ENCODE measurements around the gene GALNT15. TPM values are rescaled to one million over a fixed set of nuclear protein-coding genes. Genes with fewer than 3 reads are reported as not detected.

GALNT15 gene
- total and polyA plus RNA-seq, 2 donors (not counting 1 experiment from before 2014, with no cell fraction given), result not detected

DNA sequence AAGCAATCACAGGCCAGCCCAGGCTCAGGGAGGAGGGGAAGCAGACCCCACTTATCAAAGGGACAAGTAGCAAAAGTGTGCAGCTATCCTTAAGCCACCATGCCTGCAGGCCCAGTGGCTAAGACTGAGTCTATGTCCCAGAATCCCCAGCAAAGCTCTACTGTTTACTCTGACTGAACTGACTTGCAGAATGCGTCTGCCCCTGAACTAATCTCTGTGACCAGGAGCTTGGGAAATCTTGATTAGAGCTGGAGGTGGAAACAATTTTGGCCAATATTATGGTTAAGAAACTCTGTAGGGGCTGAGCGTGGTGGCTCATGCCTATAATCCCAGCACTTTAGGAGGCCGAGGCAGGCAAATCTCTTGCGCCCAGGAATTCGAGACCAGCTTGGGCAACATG lies 67.7 kb downstream of the GALNT15 start:
- Mint-ChIP-seq H3K4me3 (no peak overlapping the region), H3K4me1 (peaks cover 2% of the 10 kb centered on the region), H3K9me3 (ENCODE audit: insufficient read depth) (no peaks in the 10 kb centered on the region), H3K27me3 (peaks cover under 1% of the 10 kb centered on the region), H3K27ac (no peak overlapping the region)
- 100% methylated on average over 1 of the region's 5 CpGs for WGBS (ENCODE audit: insufficient coverage)
- no peak for DNase-seq
- Histone ChIP-seq H3K4me3 (ENCODE audit: control extremely low read depth in 1 of 5, extremely low read depth in 1 of 5, insufficient read depth in 1 of 5, low read depth in 2 of 5, low read length in 4 of 5) (no peak overlapping the region), H3K9me3 (ENCODE audit: control extremely low read depth in 1 of 3, control insufficient read depth in 2 of 3, insufficient read depth in 1 of 3, low read length in 2 of 3) (no peaks in the 10 kb centered on the region), H3K4me1 (ENCODE audit: control insufficient read depth in 2 of 2, insufficient read depth in 2 of 2, low read length in 2 of 2) (peaks cover 0 to 2% of the 10 kb centered on the region in 2 donors), H3K27ac (ENCODE audit: low read length in 2 of 2) (no peak overlapping the region), H3K36me3 (replicated peaks in 1 of 2; ENCODE audit: control extremely low read depth in 1 of 2, control insufficient read depth in 1 of 2, extremely low read depth in 1 of 2, insufficient read depth in 2 of 2, low read length in 1 of 2) (no peaks in the 10 kb centered on the region), H2AFZ (ENCODE audit: insufficient read depth, low read depth, low read length, poor library complexity, severe bottlenecking) (no peak overlapping the region), H3K9ac (ENCODE audit: low read length) (no peak overlapping the region), H3K4me2 (replicated peaks; ENCODE audit: low read depth, low read length, poor library complexity, severe bottlenecking) (no peak overlapping the region), H3K79me2 (ENCODE audit: control insufficient read depth, insufficient read depth, low read length) (no peaks in the 10 kb centered on the region), H4K20me1 (ENCODE audit: control insufficient read depth, insufficient read depth, low read length, poor library complexity, severe bottlenecking) (no peaks in the 10 kb centered on the region), H3K27me3 (replicated peaks in 1 of 4; ENCODE audit: control extremely low read depth in 1 of 4, control insufficient read depth in 3 of 4, insufficient read depth in 4 of 4, low read length in 3 of 4) (no peaks in the 10 kb centered on the region)
- ChIA-PET POLR2A (no interaction called here), CTCF (interaction anchor here (1.9 kb wide), 1 partner anchor 193 kb away, joined by 6 read pairs; no protein-coding TSS in a partner anchor)
- ATAC-seq (ENCODE audit: low read depth), result no peak
- intact Hi-C loops (cut with micrococcal nuclease), result no loop called here
- TF ChIP-seq EZH2 (IDR thresholded peaks at IDR 0.05; ENCODE audit: borderline replicate concordance, insufficient read depth, low read depth, low read length, poor library complexity, severe bottlenecking) (no peak), CTCF (IDR thresholded peaks at IDR 0.05) (no peak)

DNA sequence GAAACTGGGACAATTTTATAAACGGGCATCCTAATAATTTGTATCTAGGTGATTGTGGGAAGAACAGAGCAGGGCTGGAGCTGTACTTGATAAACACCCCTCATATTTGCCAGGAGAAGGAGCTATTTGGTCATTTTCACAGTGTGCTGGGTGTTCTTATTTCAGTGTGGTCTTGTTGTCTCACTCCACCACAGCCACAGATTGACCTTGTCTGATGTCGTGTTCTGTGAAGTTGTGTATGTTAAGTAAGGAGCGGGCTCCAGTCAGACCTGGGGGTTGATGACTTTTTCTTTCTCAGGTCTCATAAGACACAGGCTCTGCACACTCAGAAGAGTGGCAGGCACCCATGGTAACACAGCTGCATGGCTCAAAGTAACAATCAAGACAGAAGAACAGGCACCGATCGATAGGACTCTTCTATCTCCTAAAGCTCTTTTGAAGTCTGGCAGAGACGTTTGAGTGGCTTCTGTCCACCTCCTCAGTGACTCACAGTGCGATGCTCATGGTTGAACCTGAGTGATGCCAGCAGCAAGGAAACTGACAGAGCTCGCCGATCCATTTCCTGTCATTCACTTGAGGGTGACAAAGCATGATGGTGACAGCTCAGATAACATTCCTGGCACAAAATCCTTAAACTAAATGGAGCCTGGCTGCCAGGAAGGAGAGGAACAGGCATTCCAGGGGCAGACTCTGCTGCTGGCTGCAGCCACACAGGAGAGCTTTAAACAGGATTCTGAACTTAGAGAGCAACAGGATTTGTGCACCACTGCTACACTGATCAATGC lies 69.4 kb downstream of the GALNT15 start:
- Mint-ChIP-seq H3K4me3 (no peak overlapping the region), H3K4me1 (peaks cover 10% of the 10 kb centered on the region), H3K27me3 (peaks cover 8% of the 10 kb centered on the region), H3K27ac (no peak overlapping the region), H3K9me3 (ENCODE audit: insufficient read depth) (no peaks in the 10 kb centered on the region)
- intact Hi-C loops (cut with micrococcal nuclease), result no loop called here
- H3K4me3 ChIP-seq (ENCODE audit: control extremely low read depth in 1 of 5, extremely low read depth in 1 of 5, insufficient read depth in 1 of 5, low read depth in 2 of 5, low read length in 4 of 5), result no peak overlapping the region
- H3K27ac ChIP-seq (ENCODE audit: low read length in 2 of 2), result no peak overlapping the region
- ChIA-PET CTCF (interaction anchor here (1.9 kb wide), 1 partner anchor 195 kb away, joined by 6 read pairs; no protein-coding TSS in a partner anchor), POLR2A (interaction anchor here (0.6 kb wide), 1 partner anchor 8 kb away, joined by 6 read pairs; no protein-coding TSS in a partner anchor)
- H3K9ac ChIP-seq (ENCODE audit: low read length), result no peak overlapping the region
- H3K36me3 ChIP-seq (replicated peaks in 1 of 2; ENCODE audit: control extremely low read depth in 1 of 2, control insufficient read depth in 1 of 2, extremely low read depth in 1 of 2, insufficient read depth in 2 of 2, low read length in 1 of 2), result no peaks in the 10 kb centered on the region
- peaks cover 0 to 8% of the 10 kb centered on the region in 2 donors for H3K4me1 ChIP-seq (ENCODE audit: control insufficient read depth in 2 of 2, insufficient read depth in 2 of 2, low read length in 2 of 2)
- DNase-seq, result no peak
- no peaks in the 10 kb centered on the region for H4K20me1 ChIP-seq (ENCODE audit: control insufficient read depth, insufficient read depth, low read length, poor library complexity, severe bottlenecking)
- H3K4me2 ChIP-seq (replicated peaks; ENCODE audit: low read depth, low read length, poor library complexity, severe bottlenecking), result no peak overlapping the region
- 73% methylated on average over 7 of the region's 9 CpGs for WGBS (ENCODE audit: insufficient coverage)
- no peaks in the 10 kb centered on the region for H3K9me3 ChIP-seq (ENCODE audit: control extremely low read depth in 1 of 3, control insufficient read depth in 2 of 3, insufficient read depth in 1 of 3, low read length in 2 of 3)
- H3K79me2 ChIP-seq (ENCODE audit: control insufficient read depth, insufficient read depth, low read length), result no peaks in the 10 kb centered on the region
- no peak for ATAC-seq (ENCODE audit: low read depth)
- peaks cover 0 to 6% (median 0%) of the 10 kb centered on the region in 4 experiments for H3K27me3 ChIP-seq (replicated peaks in 1 of 4; ENCODE audit: control extremely low read depth in 1 of 4, control insufficient read depth in 3 of 4, insufficient read depth in 4 of 4, low read length in 3 of 4)
- H2AFZ ChIP-seq (ENCODE audit: insufficient read depth, low read depth, low read length, poor library complexity, severe bottlenecking), result no peak overlapping the region
- TF ChIP-seq CTCF (IDR thresholded peaks at IDR 0.05), result no peak
- TF ChIP-seq EZH2 (IDR thresholded peaks at IDR 0.05; ENCODE audit: borderline replicate concordance, insufficient read depth, low read depth, low read length, poor library complexity, severe bottlenecking), result no peak

All from B cell (primary cell).